WTC11 (cell line): ENCODE measurements around the gene NTRK2. TPM values are rescaled to one million over a fixed set of nuclear protein-coding genes. Genes with fewer than 3 reads are reported as not detected.

ENCODE experiments used
- ATAC-seq: fragments of 200-7000 bp; cut with Tn5 transposase; 2 replicates; pipeline ENCODE4 v1.10.0; 2021; ENCODE audit warnings: mild to moderate bottlenecking, moderate library complexity
- CTCF ChIA-PET: fragments of 300-600 bp; sonication (Branson Sonifier 250); formaldehyde crosslinking; loops from one replicate; lab custom pipeline; 2021; ENCODE audit warnings: antibody characterized with exemption; lab: Charles Lee
- POLR2A ChIA-PET: fragments of 350-600 bp; sonication (Branson Sonifier 250); formaldehyde crosslinking; loops from one replicate; lab custom pipeline; 2021; ENCODE audit warnings: antibody characterized with exemption; lab: Charles Lee
- DNase-seq: peaks from one replicate; pipeline ENCODE4 v3.0.0; 2021; ENCODE audit warnings: low spot score
- H3K27ac Mint-ChIP-seq: 2 replicates; pipeline ENCODE4 v1.8.0; 2021; ENCODE audit warnings: mixed read lengths
- H3K27me3 Mint-ChIP-seq: 2 replicates; pipeline ENCODE4 v1.8.0; 2021; ENCODE audit warnings: low read depth, mild to moderate bottlenecking, moderate library complexity, mixed read lengths
- H3K36me3 Mint-ChIP-seq: 2 replicates; pipeline ENCODE4 v1.8.0; 2021; ENCODE audit warnings: mixed read lengths
- H3K4me1 Mint-ChIP-seq: 2 replicates; pipeline ENCODE4 v1.8.0; 2022; ENCODE audit warnings: mixed read lengths
- H3K4me3 Mint-ChIP-seq: 2 replicates; pipeline ENCODE4 v1.8.0; 2021; ENCODE audit warnings: mild to moderate bottlenecking, moderate library complexity, mixed read lengths
- H3K9me3 Mint-ChIP-seq: 2 replicates; pipeline ENCODE4 v1.8.0; 2021; ENCODE audit warnings: mixed read lengths
- ATF1 ChIP-seq: sonication (generic); formaldehyde crosslinking; IDR thresholded peaks from 2 replicates; pipeline ENCODE4 v1.8.1; 2023; ENCODE audit warnings: mild to moderate bottlenecking, moderate library complexity, missing genetic modification reagents
- CBFB ChIP-seq: sonication (generic); formaldehyde crosslinking; IDR thresholded peaks from 2 replicates; pipeline ENCODE4 v1.8.1; 2022; ENCODE audit warnings: mild to moderate bottlenecking, low read depth, missing genetic modification reagents
- ELF4 ChIP-seq: sonication (generic); formaldehyde crosslinking; IDR thresholded peaks from 2 replicates; pipeline ENCODE4 v1.8.1; 2022; ENCODE audit warnings: low read depth, mild to moderate bottlenecking, moderate library complexity, missing genetic modification reagents
- ETV6 ChIP-seq: sonication (generic); formaldehyde crosslinking; IDR thresholded peaks from 2 replicates; pipeline ENCODE4 v1.8.1; 2022; ENCODE audit warnings: mild to moderate bottlenecking, missing genetic modification reagents
- FOXK1 ChIP-seq: sonication (generic); formaldehyde crosslinking; IDR thresholded peaks from 2 replicates; pipeline ENCODE4 v1.8.0; 2022; ENCODE audit warnings: mild to moderate bottlenecking, moderate library complexity, missing genetic modification reagents
- GRHL2 ChIP-seq: fragments of 250-450 bp; sonication (Bioruptor Pico); IDR thresholded peaks from 2 replicates; pipeline ENCODE4 v1.8.0; 2022; ENCODE audit warnings: mild to moderate bottlenecking, moderate library complexity; ENCODE audit not compliant: insufficient replicate concordance, severe bottlenecking
- HMGA2 ChIP-seq: fragments of 250-450 bp; sonication (Bioruptor Pico); IDR thresholded peaks from 2 replicates; pipeline ENCODE4 v1.4.0; 2021; ENCODE audit warnings: mild to moderate bottlenecking, moderate library complexity
- MYBL2 ChIP-seq: sonication (generic); formaldehyde crosslinking; IDR thresholded peaks from 2 replicates; pipeline ENCODE4 v1.8.1; 2023; ENCODE audit warnings: mild to moderate bottlenecking, moderate library complexity, missing genetic modification reagents
- NFATC4 ChIP-seq: fragments of 250-450 bp; sonication (Bioruptor Pico); IDR thresholded peaks from 2 replicates; pipeline ENCODE4 v1.9.0; 2021; ENCODE audit warnings: mild to moderate bottlenecking
- NFE2L1 ChIP-seq: sonication (generic); formaldehyde crosslinking; IDR thresholded peaks from 2 replicates; pipeline ENCODE4 v1.8.1; 2023; ENCODE audit warnings: missing genetic modification reagents
- NR2C2 ChIP-seq: sonication (generic); formaldehyde crosslinking; IDR thresholded peaks from 2 replicates; pipeline ENCODE4 v1.8.0; 2022; ENCODE audit warnings: mild to moderate bottlenecking, missing genetic modification reagents
- NR3C1 ChIP-seq: sonication (generic); formaldehyde crosslinking; conservative IDR thresholded peaks from 2 replicates; pipeline ENCODE4 v1.8.1; 2023; ENCODE audit warnings: low read depth, mild to moderate bottlenecking, missing genetic modification reagents
- PRRX2 ChIP-seq: fragments of 250-450 bp; sonication (Bioruptor Pico); IDR thresholded peaks from 2 replicates; pipeline ENCODE4 v1.8.0; 2021; ENCODE audit warnings: mild to moderate bottlenecking
- RORB ChIP-seq: fragments of 250-450 bp; sonication (Bioruptor Pico); IDR thresholded peaks from 2 replicates; pipeline ENCODE4 v1.9.0; 2021; ENCODE audit warnings: mild to moderate bottlenecking
- TEAD1 ChIP-seq: sonication (generic); formaldehyde crosslinking; IDR thresholded peaks from 2 replicates; pipeline ENCODE4 v1.8.0; 2022; ENCODE audit warnings: mild to moderate bottlenecking, missing genetic modification reagents
- ZNF423 ChIP-seq: fragments of 250-450 bp; sonication (Bioruptor Pico); IDR thresholded peaks from 2 replicates; pipeline ENCODE4 v2.1.2; 2022; ENCODE audit warnings: mild to moderate bottlenecking, moderate library complexity
- ZNF512 ChIP-seq: sonication (generic); formaldehyde crosslinking; IDR thresholded peaks from 2 replicates; pipeline ENCODE4 v1.8.1; 2022; ENCODE audit warnings: missing genetic modification reagents, borderline replicate concordance
- total RNA-seq: library from RNA; stranded (reverse); gene quantifications from 3 replicates; pipeline ENCODE4 v1.2.3, GENCODE V29; 2021
- TF ChIP-seq, protein P1 (sequence below): sonication (generic); formaldehyde crosslinking; IDR thresholded peaks from 2 replicates; pipeline ENCODE4 v1.8.1; 2023; ENCODE audit warnings: mild to moderate bottlenecking, missing genetic modification reagents
- TF ChIP-seq, protein P2 (sequence below): sonication (generic); formaldehyde crosslinking; conservative IDR thresholded peaks from 2 replicates; pipeline ENCODE4 v1.8.1; 2022; ENCODE audit warnings: mild to moderate bottlenecking, missing genetic modification reagents
- TF ChIP-seq, protein P3 (sequence below): sonication (generic); formaldehyde crosslinking; IDR thresholded peaks from 2 replicates; pipeline ENCODE4 v1.8.0; 2023; ENCODE audit warnings: mild to moderate bottlenecking, missing genetic modification reagents
- TF ChIP-seq, protein P4 (sequence below): fragments of 200-600 bp; IDR thresholded peaks from 2 replicates; pipeline ENCODE4 v1.8.0; 2022; ENCODE audit warnings: antibody characterized with exemption
- TF ChIP-seq, protein P5 (sequence below): fragments of 250-450 bp; sonication (Bioruptor Pico); IDR thresholded peaks from 2 replicates; pipeline ENCODE4 v1.9.0; 2021; ENCODE audit warnings: mild to moderate bottlenecking

Gene NTRK2
- total RNA-seq, 1 experiment from 2014 or later: 0.02 TPM

DNA sequence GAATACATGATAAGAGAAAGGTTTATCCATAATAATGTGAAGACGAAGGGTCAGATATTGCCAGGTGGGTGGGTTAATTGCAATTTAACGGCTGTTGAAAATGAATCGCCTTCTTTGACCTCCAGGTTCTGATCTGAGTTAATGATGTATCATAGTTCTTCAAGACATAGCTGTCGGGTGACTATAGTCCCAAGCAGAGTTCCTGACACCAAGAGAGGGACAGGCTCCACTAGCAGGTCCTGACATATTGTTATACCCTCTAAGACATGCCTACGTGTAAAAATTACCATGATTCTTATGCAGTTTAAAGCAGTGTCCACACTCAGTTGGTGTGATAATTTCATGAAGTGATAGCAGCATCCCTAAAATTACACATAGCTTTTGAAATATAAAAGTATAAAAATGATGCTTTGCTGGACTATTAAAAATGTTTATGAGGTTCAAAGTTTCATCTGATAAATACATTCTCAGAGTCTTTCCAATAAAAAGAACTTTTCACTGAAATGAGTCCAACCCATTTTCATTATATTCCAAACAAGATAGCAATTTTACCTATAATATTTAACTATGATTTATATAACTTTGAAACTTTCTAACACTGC is 53.0 kb downstream of the NTRK2 start:
- Mint-ChIP-seq H3K36me3 (no peaks in the 10 kb centered on the region), H3K4me3 (no peak overlapping the region), H3K4me1 (peaks cover 6% of the 10 kb centered on the region), H3K27ac (no peak overlapping the region), H3K9me3 (peaks cover 6% of the 10 kb centered on the region; the same call in 1 of the 2 replicates), H3K27me3 (peaks cover 2% of the 10 kb centered on the region; the same call in 1 of the 2 replicates)
- TF ChIP-seq NFE2L1 (CRISPR knock-in tag): no peak
- TF ChIP-seq ZNF423 (CRISPR knock-in tag): no peak
- no peak for TF ChIP-seq HMGA2 (CRISPR knock-in tag)
- TF ChIP-seq CBFB (CRISPR knock-in tag): no peak
- TF ChIP-seq PRRX2: no peak
- DNase-seq (no peak), ATAC-seq (no peak)
- POLR2A ChIA-PET: no interaction called here
- CTCF ChIA-PET: interaction anchor here (0.6 kb wide), 1 partner anchor 108 kb away, joined by 3 read pairs; no protein-coding TSS in a partner anchor

GRCh38 chr9:84723426-84723825 is 53.9 kb downstream of the NTRK2 start:
- Mint-ChIP-seq H3K4me1 (peaks cover 4% of the 10 kb centered on the region), H3K27ac (no peak overlapping the region), H3K36me3 (no peaks in the 10 kb centered on the region), H3K27me3 (no peaks in the 10 kb centered on the region; the same call in 1 of the 2 replicates), H3K9me3 (peaks cover 6% of the 10 kb centered on the region; the same call in 1 of the 2 replicates), H3K4me3 (no peak overlapping the region)
- DNase-seq (no peak), ATAC-seq (no peak)
- TF ChIP-seq, protein P1, sequence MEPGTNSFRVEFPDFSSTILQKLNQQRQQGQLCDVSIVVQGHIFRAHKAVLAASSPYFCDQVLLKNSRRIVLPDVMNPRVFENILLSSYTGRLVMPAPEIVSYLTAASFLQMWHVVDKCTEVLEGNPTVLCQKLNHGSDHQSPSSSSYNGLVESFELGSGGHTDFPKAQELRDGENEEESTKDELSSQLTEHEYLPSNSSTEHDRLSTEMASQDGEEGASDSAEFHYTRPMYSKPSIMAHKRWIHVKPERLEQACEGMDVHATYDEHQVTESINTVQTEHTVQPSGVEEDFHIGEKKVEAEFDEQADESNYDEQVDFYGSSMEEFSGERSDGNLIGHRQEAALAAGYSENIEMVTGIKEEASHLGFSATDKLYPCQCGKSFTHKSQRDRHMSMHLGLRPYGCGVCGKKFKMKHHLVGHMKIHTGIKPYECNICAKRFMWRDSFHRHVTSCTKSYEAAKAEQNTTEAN (CRISPR knock-in tag): no peak
- TF ChIP-seq NR2C2 (CRISPR knock-in tag): no peak
- no peak for TF ChIP-seq NR3C1 (CRISPR knock-in tag)
- no peak for TF ChIP-seq ATF1
- TF ChIP-seq, protein P2, sequence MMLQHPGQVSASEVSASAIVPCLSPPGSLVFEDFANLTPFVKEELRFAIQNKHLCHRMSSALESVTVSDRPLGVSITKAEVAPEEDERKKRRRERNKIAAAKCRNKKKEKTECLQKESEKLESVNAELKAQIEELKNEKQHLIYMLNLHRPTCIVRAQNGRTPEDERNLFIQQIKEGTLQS: no peak
- TF ChIP-seq TEAD1: no peak
- TF ChIP-seq ZNF512 (CRISPR knock-in tag): no peak
- TF ChIP-seq GRHL2 (CRISPR knock-in tag): no peak
- TF ChIP-seq MYBL2 (CRISPR knock-in tag): no peak
- no peak for TF ChIP-seq ETV6 (CRISPR knock-in tag)
- TF ChIP-seq, protein P3, sequence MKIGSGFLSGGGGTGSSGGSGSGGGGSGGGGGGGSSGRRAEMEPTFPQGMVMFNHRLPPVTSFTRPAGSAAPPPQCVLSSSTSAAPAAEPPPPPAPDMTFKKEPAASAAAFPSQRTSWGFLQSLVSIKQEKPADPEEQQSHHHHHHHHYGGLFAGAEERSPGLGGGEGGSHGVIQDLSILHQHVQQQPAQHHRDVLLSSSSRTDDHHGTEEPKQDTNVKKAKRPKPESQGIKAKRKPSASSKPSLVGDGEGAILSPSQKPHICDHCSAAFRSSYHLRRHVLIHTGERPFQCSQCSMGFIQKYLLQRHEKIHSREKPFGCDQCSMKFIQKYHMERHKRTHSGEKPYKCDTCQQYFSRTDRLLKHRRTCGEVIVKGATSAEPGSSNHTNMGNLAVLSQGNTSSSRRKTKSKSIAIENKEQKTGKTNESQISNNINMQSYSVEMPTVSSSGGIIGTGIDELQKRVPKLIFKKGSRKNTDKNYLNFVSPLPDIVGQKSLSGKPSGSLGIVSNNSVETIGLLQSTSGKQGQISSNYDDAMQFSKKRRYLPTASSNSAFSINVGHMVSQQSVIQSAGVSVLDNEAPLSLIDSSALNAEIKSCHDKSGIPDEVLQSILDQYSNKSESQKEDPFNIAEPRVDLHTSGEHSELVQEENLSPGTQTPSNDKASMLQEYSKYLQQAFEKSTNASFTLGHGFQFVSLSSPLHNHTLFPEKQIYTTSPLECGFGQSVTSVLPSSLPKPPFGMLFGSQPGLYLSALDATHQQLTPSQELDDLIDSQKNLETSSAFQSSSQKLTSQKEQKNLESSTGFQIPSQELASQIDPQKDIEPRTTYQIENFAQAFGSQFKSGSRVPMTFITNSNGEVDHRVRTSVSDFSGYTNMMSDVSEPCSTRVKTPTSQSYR (CRISPR knock-in tag): no peak
- no peak for TF ChIP-seq FOXK1 (CRISPR knock-in tag)
- no peak for TF ChIP-seq ZNF423 (CRISPR knock-in tag)
- no peak for TF ChIP-seq RORB (CRISPR knock-in tag)
- TF ChIP-seq ELF4 (CRISPR knock-in tag): no peak
- TF ChIP-seq, protein P4, sequence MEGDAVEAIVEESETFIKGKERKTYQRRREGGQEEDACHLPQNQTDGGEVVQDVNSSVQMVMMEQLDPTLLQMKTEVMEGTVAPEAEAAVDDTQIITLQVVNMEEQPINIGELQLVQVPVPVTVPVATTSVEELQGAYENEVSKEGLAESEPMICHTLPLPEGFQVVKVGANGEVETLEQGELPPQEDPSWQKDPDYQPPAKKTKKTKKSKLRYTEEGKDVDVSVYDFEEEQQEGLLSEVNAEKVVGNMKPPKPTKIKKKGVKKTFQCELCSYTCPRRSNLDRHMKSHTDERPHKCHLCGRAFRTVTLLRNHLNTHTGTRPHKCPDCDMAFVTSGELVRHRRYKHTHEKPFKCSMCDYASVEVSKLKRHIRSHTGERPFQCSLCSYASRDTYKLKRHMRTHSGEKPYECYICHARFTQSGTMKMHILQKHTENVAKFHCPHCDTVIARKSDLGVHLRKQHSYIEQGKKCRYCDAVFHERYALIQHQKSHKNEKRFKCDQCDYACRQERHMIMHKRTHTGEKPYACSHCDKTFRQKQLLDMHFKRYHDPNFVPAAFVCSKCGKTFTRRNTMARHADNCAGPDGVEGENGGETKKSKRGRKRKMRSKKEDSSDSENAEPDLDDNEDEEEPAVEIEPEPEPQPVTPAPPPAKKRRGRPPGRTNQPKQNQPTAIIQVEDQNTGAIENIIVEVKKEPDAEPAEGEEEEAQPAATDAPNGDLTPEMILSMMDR: no peak
- no peak for TF ChIP-seq NFATC4 (CRISPR knock-in tag)
- TF ChIP-seq, protein P5, sequence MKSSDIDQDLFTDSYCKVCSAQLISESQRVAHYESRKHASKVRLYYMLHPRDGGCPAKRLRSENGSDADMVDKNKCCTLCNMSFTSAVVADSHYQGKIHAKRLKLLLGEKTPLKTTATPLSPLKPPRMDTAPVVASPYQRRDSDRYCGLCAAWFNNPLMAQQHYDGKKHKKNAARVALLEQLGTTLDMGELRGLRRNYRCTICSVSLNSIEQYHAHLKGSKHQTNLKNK (CRISPR knock-in tag): no peak
- ChIA-PET POLR2A (no interaction called here), CTCF (interaction anchor here (0.6 kb wide), 1 partner anchor 109 kb away, joined by 3 read pairs; no protein-coding TSS in a partner anchor)
